Germinal center (tissue), 1 donor: ENCODE results near the gene RND3.

Experiments
- DNase-seq: peaks from one replicate; pipeline ENCODE4 v3.0.0; 2012; ENCODE audit warnings: mixed read lengths, low spot score

RND3 gene

GRCh38 chr2:150441226-150441625 lies 46.2 kb downstream of the RND3 start:
- no peak for DNase-seq

- no peak for DNase-seq
Observed at GRCh38 chr2:150438654-150439053, 48.8 kb downstream of the RND3 start.

- DNase-seq, result no peak
Observed at GRCh38 chr2:150438041-150438440, 49.4 kb downstream of the RND3 start.

GRCh38 chr2:150432312-150432625 lies 55.2 kb downstream of the RND3 start:
- no peak for DNase-seq

- no peak for DNase-seq
Observed at GRCh38 chr2:150431561-150432311, 55.7 kb downstream of the RND3 start.

GRCh38 chr2:150429384-150429961 lies 58.0 kb downstream of the RND3 start:
- no peak for DNase-seq

- DNase-seq, result no peak
Observed at GRCh38 chr2:150428641-150429040, 58.8 kb downstream of the RND3 start.

- DNase-seq, result no peak
Observed at GRCh38 chr2:150427298-150427697, 60.2 kb downstream of the RND3 start.

GRCh38 chr2:150426724-150427123 lies 60.7 kb downstream of the RND3 start:
- no peak for DNase-seq

GRCh38 chr2:150426315-150426714 lies 61.2 kb downstream of the RND3 start:
- DNase-seq, result no peak

- DNase-seq, result no peak
Observed at GRCh38 chr2:150425121-150425955, 62.1 kb downstream of the RND3 start.

GRCh38 chr2:150424406-150424805 lies 63.1 kb downstream of the RND3 start:
- no peak for DNase-seq

- DNase-seq, result no peak
Observed at GRCh38 chr2:150421126-150421651, 66.3 kb downstream of the RND3 start.

GRCh38 chr2:150418916-150419315 lies 68.6 kb downstream of the RND3 start:
- DNase-seq, result no peak
